ENCODE measurements around the gene ELN. TPM values are rescaled to one million over a fixed set of nuclear protein-coding genes. Genes with fewer than 3 reads are reported as not detected.

ELN gene
- total RNA-seq, 2 donors from 2014 or later: not detected

DNA sequence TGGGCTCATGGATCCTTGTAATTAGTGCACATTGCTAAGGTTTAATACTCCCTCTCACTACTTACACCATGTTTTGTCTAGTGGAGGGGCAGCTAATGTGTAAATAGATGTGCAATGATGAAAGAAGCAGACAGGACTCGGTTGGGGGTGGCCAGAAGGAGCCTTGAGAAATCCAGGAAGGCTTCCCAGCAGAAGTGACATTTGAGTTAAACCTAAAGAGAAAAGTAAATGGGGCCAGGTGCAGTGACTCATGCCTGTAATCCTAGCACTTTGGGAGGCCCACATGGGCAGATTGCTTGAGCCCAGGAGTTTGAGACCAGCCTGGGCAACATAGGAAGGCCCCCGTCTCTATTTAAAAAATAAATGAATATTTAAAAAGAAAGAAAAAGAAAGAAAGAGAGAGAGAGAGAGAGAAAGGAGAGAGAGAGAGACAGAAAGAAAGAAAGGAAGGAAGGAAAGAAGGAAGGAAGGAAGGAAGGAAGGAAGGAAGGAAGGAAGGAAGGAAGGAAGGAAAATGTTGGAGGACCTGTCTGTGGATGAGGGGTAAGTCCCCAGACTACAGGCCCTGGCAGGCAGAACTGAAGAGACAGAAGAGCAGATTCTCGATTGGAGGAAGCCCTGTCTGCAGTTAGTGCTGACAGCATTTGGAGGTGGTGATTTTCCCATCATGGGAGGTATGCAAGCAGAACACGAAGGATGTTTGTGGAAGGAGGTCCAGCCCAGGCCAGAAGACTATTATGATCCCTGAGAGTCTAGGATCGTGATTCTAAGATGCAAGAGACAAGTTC is 3.6 kb downstream of the ELN start:
- no peak overlapping the region for H3K27ac Mint-ChIP-seq
- peaks cover 12% of the 10 kb centered on the region for H3K4me1 Mint-ChIP-seq
- peaks cover 2% of the 10 kb centered on the region for H3K36me3 Mint-ChIP-seq (ENCODE audit: low read depth)
- no peak for ATAC-seq
- no peak overlapping the region for H3K4me3 Mint-ChIP-seq
- H3K9me3 ChIP-seq (ENCODE audit: control insufficient read depth, low read length, poor library complexity, severe bottlenecking): no peaks in the 10 kb centered on the region
- no peak for DNase-seq
- peaks cover 48% of the 10 kb centered on the region for H3K27me3 Mint-ChIP-seq

GRCh38 chr7:74032191-74032490 is 4.2 kb downstream of the ELN start:
- no peak for DNase-seq
- Mint-ChIP-seq H3K4me3 (no peak overlapping the region), H3K27me3 (peaks cover 48% of the 10 kb centered on the region), H3K4me1 (peaks cover 9% of the 10 kb centered on the region), H3K36me3 (ENCODE audit: low read depth) (peaks cover 2% of the 10 kb centered on the region), H3K27ac (no peak overlapping the region)
- no peaks in the 10 kb centered on the region for H3K9me3 ChIP-seq (ENCODE audit: control insufficient read depth, low read length, poor library complexity, severe bottlenecking)
- ATAC-seq: no peak

GRCh38 chr7:74032624-74033371 is 4.8 kb downstream of the ELN start:
- H3K9me3 ChIP-seq (ENCODE audit: control insufficient read depth, low read length, poor library complexity, severe bottlenecking): no peaks in the 10 kb centered on the region
- no peak for ATAC-seq
- Mint-ChIP-seq H3K4me1 (peaks cover 9% of the 10 kb centered on the region), H3K36me3 (ENCODE audit: low read depth) (peaks cover 2% of the 10 kb centered on the region), H3K27ac (no peak overlapping the region), H3K27me3 (peaks cover 53% of the 10 kb centered on the region), H3K4me3 (no peak overlapping the region)
- no peak for DNase-seq

- no peak overlapping the region for H3K4me3 Mint-ChIP-seq
- no peak overlapping the region for H3K27ac Mint-ChIP-seq
- no peak for ATAC-seq
- DNase-seq: no peak
- H3K9me3 ChIP-seq (ENCODE audit: control insufficient read depth, low read length, poor library complexity, severe bottlenecking): no peaks in the 10 kb centered on the region
- H3K4me1 Mint-ChIP-seq: peaks cover 8% of the 10 kb centered on the region
- H3K36me3 Mint-ChIP-seq (ENCODE audit: low read depth): peaks cover 2% of the 10 kb centered on the region
- peaks cover 50% of the 10 kb centered on the region for H3K27me3 Mint-ChIP-seq
Measured at GRCh38 chr7:74033372-74034311, 5.7 kb downstream of the ELN start.

- ATAC-seq: no peak
- Mint-ChIP-seq H3K36me3 (ENCODE audit: low read depth) (no peaks in the 10 kb centered on the region), H3K27me3 (peaks cover 25% of the 10 kb centered on the region), H3K4me3 (no peak overlapping the region), H3K27ac (no peak overlapping the region), H3K4me1 (no peaks in the 10 kb centered on the region)
- no peaks in the 10 kb centered on the region for H3K9me3 ChIP-seq (ENCODE audit: control insufficient read depth, low read length, poor library complexity, severe bottlenecking)
- DNase-seq: no peak
Measured at GRCh38 chr7:74037609-74038008, 9.6 kb downstream of the ELN start.

- no peak for DNase-seq
- no peaks in the 10 kb centered on the region for H3K9me3 ChIP-seq (ENCODE audit: control insufficient read depth, low read length, poor library complexity, severe bottlenecking)
- no peak overlapping the region for H3K27ac Mint-ChIP-seq
- H3K36me3 Mint-ChIP-seq (ENCODE audit: low read depth): no peaks in the 10 kb centered on the region
- H3K4me1 Mint-ChIP-seq: no peaks in the 10 kb centered on the region
- no peak for ATAC-seq
- no peak overlapping the region for H3K4me3 Mint-ChIP-seq
- H3K27me3 Mint-ChIP-seq: peaks cover 29% of the 10 kb centered on the region
Measured at GRCh38 chr7:74038194-74038961, 10.4 kb downstream of the ELN start.

GRCh38 chr7:74039337-74039736 is 11.4 kb downstream of the ELN start:
- Mint-ChIP-seq H3K27me3 (peaks cover 31% of the 10 kb centered on the region), H3K27ac (no peak overlapping the region), H3K36me3 (ENCODE audit: low read depth) (no peaks in the 10 kb centered on the region), H3K4me3 (no peak overlapping the region), H3K4me1 (no peaks in the 10 kb centered on the region)
- DNase-seq: no peak
- no peaks in the 10 kb centered on the region for H3K9me3 ChIP-seq (ENCODE audit: control insufficient read depth, low read length, poor library complexity, severe bottlenecking)
- ATAC-seq: no peak

GRCh38 chr7:74040101-74040790 is 12.3 kb downstream of the ELN start:
- no peak for DNase-seq
- Mint-ChIP-seq H3K27ac (no peak overlapping the region), H3K27me3 (peaks cover 29% of the 10 kb centered on the region), H3K36me3 (ENCODE audit: low read depth) (no peaks in the 10 kb centered on the region), H3K4me1 (no peaks in the 10 kb centered on the region), H3K4me3 (no peak overlapping the region)
- ATAC-seq: no peak
- no peaks in the 10 kb centered on the region for H3K9me3 ChIP-seq (ENCODE audit: control insufficient read depth, low read length, poor library complexity, severe bottlenecking)

GRCh38 chr7:74040791-74041520 is 13.0 kb downstream of the ELN start:
- Mint-ChIP-seq H3K27ac (no peak overlapping the region), H3K4me1 (no peaks in the 10 kb centered on the region), H3K27me3 (peaks cover 25% of the 10 kb centered on the region), H3K4me3 (no peak overlapping the region), H3K36me3 (ENCODE audit: low read depth) (no peaks in the 10 kb centered on the region)
- DNase-seq (no peak), ATAC-seq (no peak)
- H3K9me3 ChIP-seq (ENCODE audit: control insufficient read depth, low read length, poor library complexity, severe bottlenecking): no peaks in the 10 kb centered on the region

- no peak overlapping the region for H3K27ac Mint-ChIP-seq
- H3K36me3 Mint-ChIP-seq (ENCODE audit: low read depth): no peaks in the 10 kb centered on the region
- H3K9me3 ChIP-seq (ENCODE audit: control insufficient read depth, low read length, poor library complexity, severe bottlenecking): no peaks in the 10 kb centered on the region
- ATAC-seq (no peak), DNase-seq (no peak)
- no peak overlapping the region for H3K4me3 Mint-ChIP-seq
- peaks cover 14% of the 10 kb centered on the region for H3K27me3 Mint-ChIP-seq
- H3K4me1 Mint-ChIP-seq: no peaks in the 10 kb centered on the region
Measured at GRCh38 chr7:74042746-74043522, 15.0 kb downstream of the ELN start.

DNA sequence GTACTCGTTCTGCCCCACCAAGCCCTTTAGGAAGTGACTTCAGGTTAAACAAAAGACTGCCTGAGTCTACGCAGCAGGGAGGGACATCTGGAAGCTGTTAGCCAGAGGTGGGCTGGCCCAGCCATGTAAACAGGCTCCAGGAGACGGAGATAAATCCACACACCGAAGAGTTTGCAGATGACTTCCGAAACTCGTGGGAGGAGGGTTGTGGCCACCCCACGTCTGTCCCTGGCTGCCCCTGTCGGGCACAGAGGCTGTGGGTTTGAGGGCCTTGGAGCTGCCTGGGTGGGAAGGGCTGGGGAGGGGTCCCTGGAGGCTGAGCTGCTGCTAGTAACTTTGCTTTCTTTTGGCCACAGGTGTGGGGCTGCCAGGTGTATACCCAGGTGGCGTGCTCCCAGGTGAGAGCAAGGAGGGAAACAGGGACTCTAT is 15.6 kb downstream of the ELN start:
- ATAC-seq: no peak
- no peaks in the 10 kb centered on the region for H3K36me3 Mint-ChIP-seq (ENCODE audit: low read depth)
- H3K27me3 Mint-ChIP-seq: peaks cover 14% of the 10 kb centered on the region
- no peak overlapping the region for H3K4me3 Mint-ChIP-seq
- no peaks in the 10 kb centered on the region for H3K9me3 ChIP-seq (ENCODE audit: control insufficient read depth, low read length, poor library complexity, severe bottlenecking)
- no peak overlapping the region for H3K27ac Mint-ChIP-seq
- DNase-seq: no peak
- H3K4me1 Mint-ChIP-seq: no peaks in the 10 kb centered on the region

All from T-helper 17 cell (primary cell).